Activated CD8-positive, alpha-beta T cell treated with anti-CD3 and anti-CD28 coated beads for 36 hours (primary cell): Measurements from ENCODE around the gene RXRA. TPM values are rescaled to one million over a fixed set of nuclear protein-coding genes. Genes with fewer than 3 reads are reported as not detected.

ENCODE experiments used
- ATAC-seq: fragments of 200-7000 bp; cut with Tn5 transposase; one replicate; pipeline ENCODE4 v1.10.0; 2021; ENCODE audit warnings: mild to moderate bottlenecking, moderate library complexity
- CTCF ChIA-PET: fragments of 350-600 bp; sonication (Branson Sonifier 250); formaldehyde crosslinking; loops from one replicate; lab custom pipeline; 2021; ENCODE audit warnings: antibody characterized with exemption; lab: Charles Lee
- POLR2A ChIA-PET: fragments of 350-600 bp; sonication (Branson Sonifier 250); formaldehyde crosslinking; loops from one replicate; lab custom pipeline; 2021; ENCODE audit warnings: antibody characterized with exemption; lab: Charles Lee
- DNase-seq: peaks from one replicate; pipeline ENCODE4 v3.0.0-alpha.2; 2020
- H3K27ac Mint-ChIP-seq: one replicate; pipeline ENCODE4 v1.8.0; 2021; ENCODE audit warnings: mild to moderate bottlenecking, mixed read lengths
- H3K27me3 Mint-ChIP-seq: one replicate; pipeline ENCODE4 v1.8.0; 2021; ENCODE audit warnings: mixed read lengths
- H3K36me3 Mint-ChIP-seq: one replicate; pipeline ENCODE4 v1.8.0; 2021; ENCODE audit warnings: low read depth, mixed read lengths
- H3K4me1 Mint-ChIP-seq: one replicate; pipeline ENCODE4 v1.8.0; 2021; ENCODE audit warnings: low read depth, mixed read lengths
- H3K4me3 Mint-ChIP-seq: one replicate; pipeline ENCODE4 v1.8.0; 2021; ENCODE audit warnings: mild to moderate bottlenecking, moderate library complexity, mixed read lengths
- H3K9me3 Mint-ChIP-seq: one replicate; pipeline ENCODE4 v1.8.0; 2021; ENCODE audit warnings: mixed read lengths
- intact Hi-C: fragments of 100-400 bp; cut with micrococcal nuclease; formaldehyde crosslinking; loops from one replicate; pipeline ENCODE4 v1.10.0; 2022
- total RNA-seq, 2 experiments: library from RNA; stranded (reverse); gene quantifications; one replicate each; pipeline ENCODE4 v1.2.3, GENCODE V29; 2021
- TF ChIP-seq, protein P1 (sequence below): fragments of 200-600 bp; IDR thresholded peaks from one replicate; pipeline ENCODE4 v1.8.0; 2022; ENCODE audit warnings: antibody characterized with exemption, mild to moderate bottlenecking

The RXRA gene
- total RNA-seq, 2 experiments from 2014 or later = 23.2 to 23.8 TPM

- no peak overlapping the region for H3K4me3 Mint-ChIP-seq
- TF ChIP-seq, protein P1, sequence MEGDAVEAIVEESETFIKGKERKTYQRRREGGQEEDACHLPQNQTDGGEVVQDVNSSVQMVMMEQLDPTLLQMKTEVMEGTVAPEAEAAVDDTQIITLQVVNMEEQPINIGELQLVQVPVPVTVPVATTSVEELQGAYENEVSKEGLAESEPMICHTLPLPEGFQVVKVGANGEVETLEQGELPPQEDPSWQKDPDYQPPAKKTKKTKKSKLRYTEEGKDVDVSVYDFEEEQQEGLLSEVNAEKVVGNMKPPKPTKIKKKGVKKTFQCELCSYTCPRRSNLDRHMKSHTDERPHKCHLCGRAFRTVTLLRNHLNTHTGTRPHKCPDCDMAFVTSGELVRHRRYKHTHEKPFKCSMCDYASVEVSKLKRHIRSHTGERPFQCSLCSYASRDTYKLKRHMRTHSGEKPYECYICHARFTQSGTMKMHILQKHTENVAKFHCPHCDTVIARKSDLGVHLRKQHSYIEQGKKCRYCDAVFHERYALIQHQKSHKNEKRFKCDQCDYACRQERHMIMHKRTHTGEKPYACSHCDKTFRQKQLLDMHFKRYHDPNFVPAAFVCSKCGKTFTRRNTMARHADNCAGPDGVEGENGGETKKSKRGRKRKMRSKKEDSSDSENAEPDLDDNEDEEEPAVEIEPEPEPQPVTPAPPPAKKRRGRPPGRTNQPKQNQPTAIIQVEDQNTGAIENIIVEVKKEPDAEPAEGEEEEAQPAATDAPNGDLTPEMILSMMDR = no peak
- H3K27ac Mint-ChIP-seq = no peak overlapping the region
- ATAC-seq = no peak
- no peak for DNase-seq
- H3K27me3 Mint-ChIP-seq = peaks cover 4% of the 10 kb centered on the region
- H3K36me3 Mint-ChIP-seq = no peaks in the 10 kb centered on the region
- ChIA-PET POLR2A (interaction anchor here (1.2 kb wide), 1 partner anchor 31 kb away, joined by 4 read pairs; no protein-coding TSS in a partner anchor), CTCF (no interaction called here)
- no peaks in the 10 kb centered on the region for H3K9me3 Mint-ChIP-seq
- intact Hi-C loops = no loop called here
- H3K4me1 Mint-ChIP-seq = peaks cover 12% of the 10 kb centered on the region
These were observed 26.4 kb upstream of the RXRA start for GRCh38 chr9:134299883-134300282.

DNA sequence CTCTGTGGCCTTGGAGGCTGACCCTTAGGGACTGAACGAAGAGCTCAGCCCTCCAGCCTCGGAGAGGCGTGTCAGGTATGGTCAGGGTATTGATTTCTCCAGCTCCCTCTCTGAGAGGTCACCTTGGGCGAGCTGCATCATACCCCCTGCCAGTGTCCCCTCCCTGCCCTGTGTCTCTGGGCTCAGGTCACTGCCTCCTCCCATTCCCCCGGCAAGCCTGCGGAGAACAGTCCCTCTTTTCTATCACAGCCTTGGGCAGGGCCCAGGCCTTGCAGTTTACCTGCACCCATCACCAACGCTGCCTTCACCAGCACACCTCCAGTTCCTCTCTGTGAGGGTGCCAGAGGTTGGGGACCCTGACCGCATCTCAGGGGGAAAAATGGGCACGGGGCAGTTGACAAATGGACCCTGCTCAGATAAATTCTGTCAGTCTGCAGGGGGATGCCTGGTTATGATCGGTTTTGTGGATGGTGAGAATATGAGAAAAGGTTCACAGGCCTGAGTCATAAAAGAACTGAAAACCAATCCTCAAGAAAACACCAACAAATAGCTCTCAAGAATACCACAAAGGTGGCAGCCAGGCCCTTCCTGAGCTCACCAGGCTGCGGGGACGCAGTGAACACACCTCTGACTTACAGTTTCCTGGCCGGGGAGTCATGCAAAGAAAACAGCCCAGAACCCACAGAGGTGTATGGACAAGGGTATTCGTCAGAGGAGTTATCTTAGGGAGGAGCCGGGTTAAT is 24.7 kb upstream of the RXRA start:
- H3K27ac Mint-ChIP-seq = no peak overlapping the region
- DNase-seq = peak; percentile 89
- TF ChIP-seq, protein P1 = no peak
- H3K4me1 Mint-ChIP-seq = peaks cover 12% of the 10 kb centered on the region
- intact Hi-C loops = no loop called here
- H3K27me3 Mint-ChIP-seq = peaks cover 4% of the 10 kb centered on the region
- no peaks in the 10 kb centered on the region for H3K36me3 Mint-ChIP-seq
- H3K4me3 Mint-ChIP-seq = no peak overlapping the region
- ATAC-seq = peak; percentile 99
- ChIA-PET POLR2A (interaction anchor here (1.0 to 1.2 kb wide), 2 partner anchors 14 to 90 kb away, joined by 3 to 4 read pairs; no protein-coding TSS in a partner anchor), CTCF (interaction anchor here (1.0 to 1.2 kb wide), 3 partner anchors 133 to 147 kb away, joined by 3 to 4 read pairs (median 3); no protein-coding TSS in a partner anchor)
- no peaks in the 10 kb centered on the region for H3K9me3 Mint-ChIP-seq

GRCh38 chr9:134302130-134302817 is 24.0 kb upstream of the RXRA start:
- no peaks in the 10 kb centered on the region for H3K9me3 Mint-ChIP-seq
- ATAC-seq (no peak), DNase-seq (no peak)
- TF ChIP-seq, protein P1 = no peak
- peaks cover 12% of the 10 kb centered on the region for H3K4me1 Mint-ChIP-seq
- H3K27ac Mint-ChIP-seq = no peak overlapping the region
- no peak overlapping the region for H3K4me3 Mint-ChIP-seq
- peaks cover 4% of the 10 kb centered on the region for H3K27me3 Mint-ChIP-seq
- POLR2A ChIA-PET = interaction anchor here (1.0 to 1.2 kb wide), 2 partner anchors 13 to 89 kb away, joined by 3 to 4 read pairs; no protein-coding TSS in a partner anchor
- intact Hi-C loops = no loop called here
- no peaks in the 10 kb centered on the region for H3K36me3 Mint-ChIP-seq
- CTCF ChIA-PET = interaction anchor here (1.0 to 1.2 kb wide), 2 partner anchors 134 to 141 kb away, joined by 3 to 4 read pairs; no protein-coding TSS in a partner anchor

DNA sequence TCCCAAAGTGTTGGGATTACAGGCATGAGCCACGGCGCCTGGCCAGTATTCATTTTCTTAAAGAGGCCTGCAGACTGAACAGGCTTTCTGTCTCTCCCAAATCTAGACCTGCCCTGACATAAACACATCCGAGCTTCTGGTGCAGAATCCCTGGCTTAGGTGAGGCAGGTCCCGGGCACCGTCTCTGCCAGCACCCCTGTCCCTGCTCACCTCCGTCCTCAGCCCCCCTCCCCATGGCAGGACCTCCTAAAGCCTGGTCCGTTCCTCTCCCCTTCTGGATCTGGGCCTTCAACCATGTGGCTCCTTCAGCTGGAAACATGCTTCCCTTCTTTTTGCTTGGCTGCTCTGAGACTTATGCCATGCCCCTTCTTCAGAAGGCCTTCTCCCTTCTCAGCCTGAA is 22.7 kb upstream of the RXRA start:
- Mint-ChIP-seq H3K4me1 (peaks cover 12% of the 10 kb centered on the region), H3K9me3 (no peaks in the 10 kb centered on the region), H3K4me3 (no peak overlapping the region), H3K27me3 (peaks cover 4% of the 10 kb centered on the region), H3K27ac (no peak overlapping the region), H3K36me3 (no peaks in the 10 kb centered on the region)
- TF ChIP-seq, protein P1 = no peak
- ChIA-PET POLR2A (no interaction called here), CTCF (no interaction called here)
- ATAC-seq (no peak), DNase-seq (no peak)
- intact Hi-C loops = no loop called here

DNA sequence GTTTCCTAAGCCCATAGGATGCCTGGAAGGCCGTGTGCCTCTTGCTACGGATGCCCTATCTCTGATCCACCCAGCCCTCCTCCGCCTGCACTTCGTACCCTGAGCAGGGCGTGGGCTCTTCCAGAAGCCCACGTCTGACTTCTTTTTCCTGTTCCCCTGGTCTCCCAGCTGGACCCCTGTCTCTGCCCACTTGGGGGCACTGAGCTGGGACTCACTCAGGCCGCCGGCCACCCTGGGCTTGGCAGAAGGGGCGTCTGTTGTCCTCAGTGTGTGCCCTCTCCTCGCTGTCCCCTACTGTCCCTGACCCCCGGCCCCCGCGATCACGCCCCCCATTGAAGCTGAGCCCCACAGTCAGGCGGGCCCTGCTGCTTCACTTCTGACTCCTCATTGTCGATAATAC is 22.0 kb upstream of the RXRA start:
- TF ChIP-seq, protein P1 = no peak
- DNase-seq (no peak), ATAC-seq (no peak)
- ChIA-PET POLR2A (no interaction called here), CTCF (no interaction called here)
- H3K27ac Mint-ChIP-seq = no peak overlapping the region
- peaks cover 4% of the 10 kb centered on the region for H3K27me3 Mint-ChIP-seq
- H3K4me3 Mint-ChIP-seq = no peak overlapping the region
- H3K4me1 Mint-ChIP-seq = peaks cover 12% of the 10 kb centered on the region
- intact Hi-C loops = no loop called here
- H3K36me3 Mint-ChIP-seq = no peaks in the 10 kb centered on the region
- no peaks in the 10 kb centered on the region for H3K9me3 Mint-ChIP-seq
